Measurements from ENCODE around the gene PKD2L2. TPM values are rescaled to one million over a fixed set of nuclear protein-coding genes. Genes with fewer than 3 reads are reported as not detected.
"Not testable (repeated sequence)": the region's sequence is repeated elsewhere in the genome, so short reads cannot be mapped to it uniquely, and the experiment has no call there.

Gene PKD2L2
- polyA plus RNA-seq, 2 of the 4 experiments (the other 2 are of a cell fraction), result 0.04 to 0.05 TPM

DNA sequence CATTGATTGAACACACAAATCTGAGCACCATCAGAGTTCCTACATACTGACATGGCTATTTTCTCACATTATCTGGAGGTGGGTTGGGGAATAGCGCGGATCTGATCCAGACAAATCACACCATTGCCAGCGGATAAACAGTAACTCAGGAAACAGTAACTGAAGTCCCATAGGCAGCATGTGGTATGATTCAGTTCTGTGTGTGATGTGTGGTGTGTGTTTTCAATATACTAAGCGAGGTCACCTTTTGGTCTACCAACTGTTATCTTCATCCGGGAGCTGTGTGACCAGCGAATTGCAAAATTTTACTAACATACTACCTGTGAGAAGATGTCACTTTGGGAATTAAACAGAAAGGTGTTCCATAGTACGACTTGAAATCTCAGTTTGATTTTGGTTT is 50.1 kb downstream of the PKD2L2 start:
- WGBS (ENCODE audit: missing lambda C conversion rate), result 91% methylated on average over 7 of the region's 7 CpGs
- Histone ChIP-seq H3K4me1 (no peaks in the 10 kb centered on the region), H3K27ac (no peak overlapping the region), H3K4me3 (no peak overlapping the region), H3K9me3 (no peaks in the 10 kb centered on the region), H3K4me2 (no peak overlapping the region)
- ChIA-PET POLR2A (no interaction called here), CTCF (interaction anchor here (0.6 kb wide), 1 partner anchor 18 kb away, joined by 3 read pairs; no protein-coding TSS in a partner anchor)
- no peak for TF ChIP-seq BCL3 (IDR thresholded peaks at IDR 0.05)
- no peak for TF ChIP-seq REST (IDR thresholded peaks at IDR 0.05)
- TF ChIP-seq KDM5A (IDR thresholded peaks at IDR 0.05), result no peak
- no peak for TF ChIP-seq RFX5 (IDR thresholded peaks at IDR 0.05)
- no peak for TF ChIP-seq POLR2A (IDR thresholded peaks at IDR 0.05; ENCODE audit: low read length)
- TF ChIP-seq RNF2 (IDR thresholded peaks at IDR 0.05; ENCODE audit: borderline replicate concordance, low read depth), result no peak
- TF ChIP-seq MAFK (IDR thresholded peaks at IDR 0.05; ENCODE audit: partially characterized antibody), result no peak
- no peak for TF ChIP-seq NFE2L2 (conservative IDR thresholded peaks at IDR 0.05; ENCODE audit: low read length)
- TF ChIP-seq CEBPB (IDR thresholded peaks at IDR 0.05), result no peak
- TF ChIP-seq FOXS1 (CRISPR knock-in tag; IDR thresholded peaks at IDR 0.05), result no peak
- TF ChIP-seq JUN (IDR thresholded peaks at IDR 0.05), result no peak
- TF ChIP-seq EP300 (IDR thresholded peaks at IDR 0.05), result no peak
- no peak for TF ChIP-seq ESRRA (IDR thresholded peaks at IDR 0.05; ENCODE audit: borderline replicate concordance, low read length)
- no peak for TF ChIP-seq GATA3 (IDR thresholded peaks at IDR 0.05; ENCODE audit: borderline replicate concordance)
- TF ChIP-seq CHD2 (IDR thresholded peaks at IDR 0.05; ENCODE audit: low read length, partially characterized antibody), result no peak
- DNase-seq (ENCODE audit: low read depth in 1 of 2, low spot score in 1 of 2) (no peak), FAIRE-seq (no peak), ATAC-seq (no peak)

DNA sequence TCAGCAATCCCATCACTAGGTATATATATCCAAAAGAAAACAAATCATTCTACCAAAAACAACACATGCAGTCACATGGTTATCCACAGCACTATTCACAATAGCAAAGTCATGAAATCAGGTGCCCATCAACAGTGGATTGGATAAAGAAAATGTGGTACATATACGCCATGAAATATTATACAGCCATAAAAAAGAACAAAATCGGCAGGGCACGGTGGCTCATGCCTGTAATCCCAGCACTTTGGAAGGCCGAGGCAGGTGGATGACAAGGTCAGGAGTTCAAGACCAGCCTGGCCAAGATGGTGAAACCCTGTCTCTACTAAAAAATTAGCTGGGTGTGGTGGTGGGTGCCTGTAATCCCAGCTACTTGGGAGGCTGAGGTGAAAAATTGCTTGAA is 55.0 kb downstream of the PKD2L2 start:
- H3K9me3 ChIP-seq; POLR2A ChIA-PET; FAIRE-seq; H3K27ac ChIP-seq; DNase-seq (ENCODE audit: low read depth in 1 of 2, low spot score in 1 of 2); H3K4me3 ChIP-seq; H3K4me2 ChIP-seq; H3K4me1 ChIP-seq; ATAC-seq: not testable (repeated sequence)
- CTCF ChIA-PET, result interaction anchor here (1.3 kb wide), 1 partner anchor 15 kb away, joined by 3 read pairs; no protein-coding TSS in a partner anchor
- WGBS (ENCODE audit: missing lambda C conversion rate), result 95% methylated on average over 4 of the region's 4 CpGs

GRCh38 chr5:137945825-137946224 is 56.6 kb downstream of the PKD2L2 start:
- TF ChIP-seq HOXB13 (CRISPR knock-in tag; IDR thresholded peaks at IDR 0.05; ENCODE audit: low read depth) (no peak), MAFK (IDR thresholded peaks at IDR 0.05; ENCODE audit: partially characterized antibody) (peak; percentile 92)
- Histone ChIP-seq H3K4me3 (no peak overlapping the region), H3K4me2 (no peak overlapping the region), H3K27ac (no peak overlapping the region), H3K4me1 (no peaks in the 10 kb centered on the region), H3K9me3 (no peaks in the 10 kb centered on the region)
- FAIRE-seq (no peak), DNase-seq (ENCODE audit: low read depth in 1 of 2, low spot score in 1 of 2) (no peak), ATAC-seq (no peak)
- 91% methylated on average over 1 of the region's 1 CpG for WGBS (ENCODE audit: missing lambda C conversion rate)
- CTCF ChIA-PET, result no interaction called here
- POLR2A ChIA-PET, result interaction anchor here (0.7 kb wide), 1 partner anchor 191 kb away, joined by 3 read pairs; no protein-coding TSS in a partner anchor

All from A549 (cell line).